Measurements from ENCODE around the gene PSMD12.
"Not testable (repeated sequence)": the region's sequence is repeated elsewhere in the genome, so short reads cannot be mapped to it uniquely, and the experiment has no call there.

The PSMD12 gene

GRCh38 chr17:67358612-67359011 lies 7.8 kb downstream of the PSMD12 start:
- DNase-seq (ENCODE audit: low read depth in 3 of 3) = no peak

GRCh38 chr17:67353929-67354574 lies 12.3 kb downstream of the PSMD12 start:
- DNase-seq (ENCODE audit: low read depth in 3 of 3) = no peak

GRCh38 chr17:67353161-67353560 lies 13.2 kb downstream of the PSMD12 start:
- no peak for DNase-seq (ENCODE audit: low read depth in 3 of 3)

GRCh38 chr17:67349420-67349819 lies 17.0 kb downstream of the PSMD12 start:
- no peak for DNase-seq (ENCODE audit: low read depth in 3 of 3)

- DNase-seq (ENCODE audit: low read depth in 3 of 3) = no peak
These were observed 18.6 kb downstream of the PSMD12 start for GRCh38 chr17:67347826-67348225.

- no peak for DNase-seq (ENCODE audit: low read depth in 3 of 3)
These were observed 23.1 kb downstream of the PSMD12 start for GRCh38 chr17:67343237-67343636.

GRCh38 chr17:67338353-67338752 lies 28.0 kb downstream of the PSMD12 start:
- DNase-seq (ENCODE audit: low read depth in 3 of 3) = not testable (repeated sequence)

- no peak for DNase-seq (ENCODE audit: low read depth in 3 of 3)
These were observed 29.5 kb downstream of the PSMD12 start for GRCh38 chr17:67336859-67337258.

- DNase-seq (ENCODE audit: low read depth in 3 of 3) = no peak
These were observed 31.0 kb downstream of the PSMD12 start for GRCh38 chr17:67335245-67335835.

- DNase-seq (ENCODE audit: low read depth in 3 of 3) = not testable (repeated sequence)
These were observed 34.2 kb downstream of the PSMD12 start for GRCh38 chr17:67332162-67332508.

- not testable (repeated sequence) for DNase-seq (ENCODE audit: low read depth in 3 of 3)
These were observed 34.8 kb downstream of the PSMD12 start for GRCh38 chr17:67331381-67332161.

GRCh38 chr17:67328026-67328425 lies 38.4 kb downstream of the PSMD12 start:
- no peak for DNase-seq (ENCODE audit: low read depth in 3 of 3)

- not testable (repeated sequence) for DNase-seq (ENCODE audit: low read depth in 3 of 3)
These were observed 39.2 kb downstream of the PSMD12 start for GRCh38 chr17:67326959-67327745.

- no peak for DNase-seq (ENCODE audit: low read depth in 3 of 3)
These were observed 39.9 kb downstream of the PSMD12 start for GRCh38 chr17:67326440-67326839.

- no peak for DNase-seq (ENCODE audit: low read depth in 3 of 3)
These were observed 42.0 kb downstream of the PSMD12 start for GRCh38 chr17:67324330-67324729.

GRCh38 chr17:67323445-67323844 lies 42.9 kb downstream of the PSMD12 start:
- no peak for DNase-seq (ENCODE audit: low read depth in 3 of 3)

GRCh38 chr17:67322042-67322787 lies 44.2 kb downstream of the PSMD12 start:
- DNase-seq (ENCODE audit: low read depth in 3 of 3) = no peak

GRCh38 chr17:67321486-67321885 lies 44.9 kb downstream of the PSMD12 start:
- DNase-seq (ENCODE audit: low read depth in 3 of 3) = not testable (repeated sequence)

GRCh38 chr17:67316781-67317180 lies 49.6 kb downstream of the PSMD12 start:
- DNase-seq (ENCODE audit: low read depth in 3 of 3) = no peak

GRCh38 chr17:67315865-67316264 lies 50.5 kb downstream of the PSMD12 start:
- DNase-seq (ENCODE audit: low read depth in 3 of 3) = no peak

- DNase-seq (ENCODE audit: low read depth in 3 of 3) = no peak
These were observed 54.1 kb downstream of the PSMD12 start for GRCh38 chr17:67312265-67312664.
